HUES48 (cell line): ENCODE data around the gene PIK3C2G.
"Not testable (repeated sequence)": the region's sequence is repeated elsewhere in the genome, so short reads cannot be mapped to it uniquely, and the experiment has no call there.

ENCODE experiments used
- H3K27ac ChIP-seq: one replicate; pipeline ENCODE4 v1.7.0; 2013; ENCODE audit warnings: low read depth, low read length, inconsistent platforms
- H3K27me3 ChIP-seq: 2 replicates; pipeline ENCODE4 v1.6.1; 2013; ENCODE audit warnings: mild to moderate bottlenecking, low read length; ENCODE audit not compliant: control insufficient read depth, insufficient read depth
- H3K36me3 ChIP-seq: 2 replicates; pipeline ENCODE4 v1.6.1; 2013; ENCODE audit warnings: low read length; ENCODE audit not compliant: control insufficient read depth, insufficient read depth
- H3K4me1 ChIP-seq: 2 replicates; pipeline ENCODE4 v1.6.1; 2013; ENCODE audit warnings: mild to moderate bottlenecking, low read length; ENCODE audit not compliant: control insufficient read depth, insufficient read depth
- H3K4me3 ChIP-seq: 2 replicates; pipeline ENCODE4 v1.5.1; 2013; ENCODE audit warnings: mild to moderate bottlenecking, low read depth, low read length
- H3K9ac ChIP-seq: 2 replicates; pipeline ENCODE4 v1.6.1; 2013; ENCODE audit warnings: mild to moderate bottlenecking, low read depth, low read length, moderate library complexity
- H3K9me3 ChIP-seq: 2 replicates; pipeline ENCODE4 v1.6.1; 2013; ENCODE audit warnings: low read length; ENCODE audit not compliant: control insufficient read depth, insufficient read depth

PIK3C2G gene

GRCh38 chr12:18250313-18250916, 10.9 kb upstream of the PIK3C2G start:
- peaks cover 7% of the 10 kb centered on the region; the same call in 1 of the 2 replicates for H3K4me1 ChIP-seq
- H3K9me3 ChIP-seq: no peaks in the 10 kb centered on the region
- H3K4me3 ChIP-seq: no peak overlapping the region
- H3K9ac ChIP-seq: no peak overlapping the region
- H3K27me3 ChIP-seq: no peaks in the 10 kb centered on the region
- H3K27ac ChIP-seq: no peak overlapping the region
- H3K36me3 ChIP-seq: no peaks in the 10 kb centered on the region

GRCh38 chr12:18254081-18254480, 7.2 kb upstream of the PIK3C2G start:
- Histone ChIP-seq H3K27ac (no peak overlapping the region), H3K9ac (no peak overlapping the region), H3K9me3 (no peaks in the 10 kb centered on the region), H3K36me3 (no peaks in the 10 kb centered on the region), H3K4me1 (peaks cover 7% of the 10 kb centered on the region; the same call in 1 of the 2 replicates), H3K4me3 (no peak overlapping the region), H3K27me3 (no peaks in the 10 kb centered on the region)

- not testable (repeated sequence) for H3K27ac ChIP-seq, H3K27me3 ChIP-seq, H3K9ac ChIP-seq, H3K4me3 ChIP-seq, H3K4me1 ChIP-seq, H3K9me3 ChIP-seq, H3K36me3 ChIP-seq
These were observed 6.3 kb upstream of the PIK3C2G start for GRCh38 chr12:18255004-18255403.

DNA sequence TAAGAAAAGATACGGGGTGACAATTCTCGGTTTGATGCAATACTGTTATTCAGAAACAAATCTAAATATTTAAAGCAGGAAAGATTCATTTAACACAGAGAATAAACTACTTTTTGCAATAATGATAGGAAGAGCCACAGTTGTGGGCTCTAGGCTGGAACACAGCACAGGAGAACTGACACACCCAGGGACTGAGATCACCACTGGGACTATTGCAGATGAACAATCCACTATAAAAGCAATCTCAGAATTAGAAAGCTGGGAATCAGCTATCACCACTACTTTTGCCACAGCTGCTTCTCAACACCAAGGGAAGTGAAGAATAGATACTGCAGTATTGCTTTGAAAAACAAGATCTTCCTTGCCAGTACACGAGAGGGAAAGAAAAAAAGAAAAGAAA, 4.1 kb upstream of the PIK3C2G start:
- H3K27me3 ChIP-seq: no peaks in the 10 kb centered on the region
- no peaks in the 10 kb centered on the region for H3K36me3 ChIP-seq
- H3K27ac ChIP-seq: no peak overlapping the region
- no peak overlapping the region for H3K4me3 ChIP-seq
- H3K9ac ChIP-seq: no peak overlapping the region
- H3K4me1 ChIP-seq: 0 out of 2 replicates have a peak, but pooled peaks cover 9% of the 10 kb centered on the region
- no peaks in the 10 kb centered on the region for H3K9me3 ChIP-seq

DNA sequence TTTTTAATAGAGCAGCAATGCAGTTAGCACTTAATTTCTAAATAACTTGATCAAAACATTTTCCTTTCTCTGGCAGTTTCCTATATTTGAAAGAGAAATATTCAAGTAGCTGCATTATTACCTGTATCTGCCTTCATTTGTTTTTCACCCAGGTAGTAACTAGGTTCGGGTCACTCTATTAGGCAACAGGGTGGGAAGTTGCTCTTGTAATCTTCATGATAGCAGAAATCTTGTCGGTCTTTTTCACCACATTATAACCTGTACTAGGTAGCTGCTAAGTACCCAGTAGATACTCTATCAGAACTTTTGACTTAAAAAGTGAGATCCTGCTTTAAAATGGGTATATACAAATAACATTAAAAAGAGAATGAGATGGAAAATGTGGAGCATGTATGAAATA, 2.4 kb upstream of the PIK3C2G start:
- Histone ChIP-seq H3K27me3 (no peaks in the 10 kb centered on the region), H3K9ac (no peak overlapping the region), H3K27ac (no peak overlapping the region), H3K4me1 (0 out of 2 replicates have a peak, but pooled peaks cover 9% of the 10 kb centered on the region), H3K4me3 (no peak overlapping the region), H3K9me3 (no peaks in the 10 kb centered on the region), H3K36me3 (no peaks in the 10 kb centered on the region)

DNA sequence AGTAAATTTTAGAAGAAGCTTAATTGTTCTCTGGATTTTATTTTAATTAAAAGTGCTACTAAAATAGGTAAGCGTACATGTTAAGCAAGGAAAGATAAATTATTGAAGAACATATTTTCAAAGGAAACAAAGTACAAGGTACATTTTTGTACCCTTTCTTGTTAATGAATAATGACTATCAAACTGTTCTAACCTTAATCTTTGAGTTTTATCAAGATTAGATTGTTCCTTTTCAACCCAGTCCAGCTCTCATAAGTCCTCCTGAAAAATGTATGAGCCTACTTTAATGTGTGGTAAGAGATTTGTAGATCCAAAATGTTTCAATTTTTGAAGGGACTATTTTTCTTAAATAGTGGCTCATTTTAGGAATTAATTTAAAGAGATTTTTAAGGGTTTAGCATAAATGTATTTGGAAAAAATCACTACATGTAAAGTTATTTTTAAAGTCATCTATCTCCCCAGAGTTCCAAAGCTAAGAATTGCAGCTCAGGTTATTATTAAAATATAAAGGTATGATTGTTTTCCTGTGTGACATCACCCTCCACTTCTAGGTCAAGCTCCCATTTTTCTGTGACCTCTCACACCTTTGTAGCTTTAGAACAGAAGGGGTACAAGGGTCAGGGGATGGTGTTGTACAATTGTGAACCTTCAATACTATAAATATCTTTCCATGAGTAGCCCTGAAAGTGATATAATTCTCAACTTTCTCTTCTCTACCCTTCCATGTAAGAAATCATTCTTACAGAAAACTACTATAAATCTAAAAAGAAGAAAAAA, 1.2 kb upstream of the PIK3C2G start:
- H3K9me3 ChIP-seq: no peaks in the 10 kb centered on the region
- H3K9ac ChIP-seq: no peak overlapping the region
- H3K27ac ChIP-seq: no peak overlapping the region
- H3K4me1 ChIP-seq: 0 out of 2 replicates have a peak, but pooled peaks cover 9% of the 10 kb centered on the region
- H3K27me3 ChIP-seq: no peaks in the 10 kb centered on the region
- H3K4me3 ChIP-seq: no peak overlapping the region
- H3K36me3 ChIP-seq: no peaks in the 10 kb centered on the region

- Histone ChIP-seq H3K9ac (no peak overlapping the region), H3K9me3 (no peaks in the 10 kb centered on the region), H3K27me3 (no peaks in the 10 kb centered on the region), H3K4me3 (no peak overlapping the region), H3K36me3 (no peaks in the 10 kb centered on the region), H3K27ac (no peak overlapping the region), H3K4me1 (0 out of 2 replicates have a peak, but pooled peaks cover 9% of the 10 kb centered on the region)
These were observed 588 bp downstream of the PIK3C2G start for GRCh38 chr12:18261906-18262305.

- no peaks in the 10 kb centered on the region for H3K36me3 ChIP-seq
- no peak overlapping the region for H3K27ac ChIP-seq
- H3K9me3 ChIP-seq: no peaks in the 10 kb centered on the region
- no peak overlapping the region for H3K4me3 ChIP-seq
- no peak overlapping the region for H3K9ac ChIP-seq
- 0 out of 2 replicates have a peak, but pooled peaks cover 9% of the 10 kb centered on the region for H3K4me1 ChIP-seq
- H3K27me3 ChIP-seq: no peaks in the 10 kb centered on the region
These were observed 1.2 kb downstream of the PIK3C2G start for GRCh38 chr12:18262514-18262913.

DNA sequence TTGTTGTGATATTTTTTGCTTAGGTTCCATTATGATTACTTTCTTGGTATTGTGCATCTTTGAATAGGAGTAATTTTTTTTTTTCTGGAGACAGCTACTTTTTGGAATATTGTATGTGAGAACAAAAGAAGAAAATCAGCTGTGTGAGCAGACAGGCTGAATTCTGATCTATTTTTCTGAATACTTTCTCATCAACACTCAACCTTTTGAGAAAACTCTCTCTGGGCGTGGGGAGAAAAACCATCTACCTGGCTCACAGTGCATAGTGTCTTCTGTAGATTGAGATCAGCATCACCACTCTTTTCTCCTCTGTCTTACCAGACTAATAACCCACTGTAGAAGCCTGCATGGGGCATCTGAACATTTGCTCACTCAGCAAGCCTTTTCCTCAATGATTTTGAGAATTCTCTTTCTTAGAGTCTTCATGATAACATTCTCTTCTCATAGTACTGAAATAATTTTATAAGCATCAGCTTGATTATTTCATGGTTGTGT, 3.3 kb downstream of the PIK3C2G start:
- Histone ChIP-seq H3K4me1 (0 out of 2 replicates have a peak, but pooled peaks cover 9% of the 10 kb centered on the region), H3K9me3 (no peaks in the 10 kb centered on the region), H3K9ac (no peak overlapping the region), H3K4me3 (no peak overlapping the region), H3K36me3 (no peaks in the 10 kb centered on the region), H3K27me3 (no peaks in the 10 kb centered on the region), H3K27ac (no peak overlapping the region)

DNA sequence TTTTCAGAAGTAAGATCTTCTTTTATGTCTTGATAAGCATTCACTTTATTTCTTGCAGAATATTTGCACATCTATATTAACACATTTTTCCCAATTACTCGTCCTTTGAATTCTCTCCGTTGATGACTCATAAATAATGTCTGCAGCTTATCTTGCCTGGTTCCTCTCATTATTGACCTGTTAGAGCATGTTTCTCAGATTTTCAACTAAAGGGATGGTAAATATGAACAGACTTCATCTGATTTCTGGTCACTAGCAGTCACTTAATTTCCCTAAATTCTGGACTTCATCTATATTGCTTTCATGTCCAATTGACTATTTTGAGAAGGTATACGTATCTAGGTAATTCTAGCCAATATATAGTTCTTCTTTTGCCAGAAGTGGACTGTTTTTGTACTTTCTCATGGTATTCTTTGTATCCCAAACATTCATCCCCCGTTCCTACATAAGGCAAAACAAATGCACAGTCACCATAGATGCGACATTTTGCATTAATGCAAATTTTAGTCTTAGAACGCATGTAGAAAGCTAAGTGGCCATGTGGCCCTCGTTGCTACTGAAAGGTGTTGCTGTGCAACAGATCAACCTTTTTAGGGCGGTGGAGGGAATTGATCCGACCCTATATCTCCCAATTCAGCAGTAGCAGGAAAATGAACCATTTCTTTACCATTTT, 6.2 kb downstream of the PIK3C2G start:
- Histone ChIP-seq H3K9ac (no peak overlapping the region), H3K9me3 (no peaks in the 10 kb centered on the region), H3K4me1 (no peaks in the 10 kb centered on the region), H3K4me3 (no peak overlapping the region), H3K27me3 (no peaks in the 10 kb centered on the region), H3K27ac (no peak overlapping the region), H3K36me3 (no peaks in the 10 kb centered on the region)
